GM19035 (cell line): Measurements from ENCODE around the gene SLC12A8.

Experiments used
- ATAC-seq: cut with Tn5 transposase; IDR thresholded peaks from one replicate; pipeline ENCODE4 v1.9.1; 2021; ENCODE audit not compliant: unreplicated experiment

The SLC12A8 gene

GRCh38 chr3:125079675-125080045 is 132.9 kb downstream of the SLC12A8 start:
- ATAC-seq, result no peak

GRCh38 chr3:125078951-125079674 is 133.4 kb downstream of the SLC12A8 start:
- ATAC-seq, result no peak

- ATAC-seq, result no peak
Observed at GRCh38 chr3:125077864-125078263, 134.7 kb downstream of the SLC12A8 start.

- no peak for ATAC-seq
Observed at GRCh38 chr3:125076464-125076863, 136.1 kb downstream of the SLC12A8 start.

GRCh38 chr3:125075738-125076137 is 136.8 kb downstream of the SLC12A8 start:
- no peak for ATAC-seq

- no peak for ATAC-seq
Observed at GRCh38 chr3:125073390-125073905, 139.1 kb downstream of the SLC12A8 start.

GRCh38 chr3:125072749-125073389 is 139.7 kb downstream of the SLC12A8 start:
- ATAC-seq, result no peak

GRCh38 chr3:125072301-125072700 is 140.2 kb downstream of the SLC12A8 start:
- ATAC-seq, result no peak

- ATAC-seq, result no peak
Observed at GRCh38 chr3:125069968-125070745, 142.4 kb downstream of the SLC12A8 start.

- ATAC-seq, result no peak
Observed at GRCh38 chr3:125069452-125069851, 143.1 kb downstream of the SLC12A8 start.

- no peak for ATAC-seq
Observed at GRCh38 chr3:125068265-125068664, 144.3 kb downstream of the SLC12A8 start.

GRCh38 chr3:125067225-125067624 is 145.3 kb downstream of the SLC12A8 start:
- ATAC-seq, result no peak

- ATAC-seq, result no peak
Observed at GRCh38 chr3:125062904-125063618, 149.5 kb downstream of the SLC12A8 start.

GRCh38 chr3:125061646-125062045 is 150.9 kb downstream of the SLC12A8 start:
- no peak for ATAC-seq

- no peak for ATAC-seq
Observed at GRCh38 chr3:125061170-125061569, 151.4 kb downstream of the SLC12A8 start.

- no peak for ATAC-seq
Observed at GRCh38 chr3:125059488-125060245, 152.9 kb downstream of the SLC12A8 start.

- no peak for ATAC-seq
Observed at GRCh38 chr3:125058959-125059358, 153.6 kb downstream of the SLC12A8 start.

- ATAC-seq, result no peak
Observed at GRCh38 chr3:125058529-125058928, 154.0 kb downstream of the SLC12A8 start.

GRCh38 chr3:125057186-125057850 is 155.2 kb downstream of the SLC12A8 start:
- no peak for ATAC-seq
